Sigmoid colon (tissue), 7 donors: ENCODE results near the gene RNASEH2A. TPM values are rescaled to one million over a fixed set of nuclear protein-coding genes. Genes with fewer than 3 reads are reported as not detected.

Source experiments
- DNase-seq: peaks from one replicate; pipeline ENCODE4 v3.0.0-alpha.2; 2019
- H3K27ac ChIP-seq, 4 donors: fragments of 200-600 bp; sonication (generic); one replicate each; pipeline ENCODE4 v1.5.1; 2016 to 2019; ENCODE audit warnings: mild to moderate bottlenecking in 1 of 4
- H3K27me3 ChIP-seq, 3 donors: fragments of 200-600 bp; sonication (generic); one replicate each; pipeline ENCODE4 v1.5.1; 2019; ENCODE audit warnings: mild to moderate bottlenecking in 1 of 3
- H3K36me3 ChIP-seq, 4 donors: fragments of 200-600 bp; sonication (generic); one replicate each; pipeline ENCODE4 v1.5.1; 2016 to 2019
- H3K4me1 ChIP-seq, 4 donors: fragments of 200-600 bp; sonication (generic); one replicate each; pipeline ENCODE4 v1.5.1; 2017 to 2019
- H3K4me3 ChIP-seq, 4 donors: fragments of 200-600 bp; sonication (generic); one replicate each; pipeline ENCODE4 v1.5.1; 2017 to 2019; ENCODE audit warnings: mild to moderate bottlenecking in 2 of 4, moderate library complexity in 1 of 4
- H3K9me3 ChIP-seq, 4 donors: fragments of 200-600 bp in 3 of 4; sonication (generic) in 3 of 4; one replicate each; pipeline versions ENCODE4 v1.5.1 to v1.6.1; 2013 to 2019
- CTCF ChIP-seq, 4 experiments: fragments of 450-650 bp in 3 of 4; fragments of 200-600 bp in 1 of 4; IDR thresholded peaks; one replicate each; pipeline ENCODE4 v1.5.1; 2016 to 2019; ENCODE audit warnings: antibody characterized with exemption in 4 of 4, mild to moderate bottlenecking in 3 of 4, moderate library complexity in 2 of 4
- EP300 ChIP-seq, 4 donors: sonication (generic); formaldehyde crosslinking; IDR thresholded peaks; one replicate each; pipeline ENCODE4 v1.6.1; 2017; ENCODE audit warnings: antibody characterized with exemption in 4 of 4
- POLR2A ChIP-seq, 2 donors: fragments of 450-650 bp; IDR thresholded peaks; one replicate each; pipeline ENCODE4 v1.6.1; 2016; ENCODE audit warnings: antibody characterized with exemption in 2 of 2, mild to moderate bottlenecking in 2 of 2, moderate library complexity in 2 of 2
- POLR2AphosphoS5 ChIP-seq, 4 donors: sonication (generic); formaldehyde crosslinking; IDR thresholded peaks; one replicate each; pipeline ENCODE4 v1.6.1; 2017; ENCODE audit warnings: antibody characterized with exemption in 4 of 4
- WGBS, 2 donors: extraction: QIAGEN DNeasy Blood & Tissue Kit; methylation state at CpG; one replicate each; pipeline ENCODE4 v1.1.7; 2013; 5-methylcytosine and 5-hydroxymethylcytosine counted together
- intact Hi-C: fragments of 100-400 bp; cut with DNase I; formaldehyde crosslinking; loops from one replicate; pipeline ENCODE4 v1.15.1; 2023
- polyA plus RNA-seq, 3 donors: library from polyadenylated mRNA; stranded (reverse); fragments of 200-250 nt; gene quantifications; one replicate each; pipeline ENCODE4 v1.2.3, GENCODE V29; 2013
- small RNA-seq, 3 donors: library from RNA; depleted of rRNA; stranded (forward); fragments of <200 nt; gene quantifications; one replicate each; pipeline ENCODE3, GENCODE V24; 2016
- total RNA-seq, 4 donors: library from RNA; depleted of rRNA; stranded (reverse); fragments of >200 nt; gene quantifications; one replicate each; pipeline ENCODE4 v1.1.0, GENCODE V29; 2016
- donor health status: healthy with polysubstance abuse.
- donor health status: Bipolar disorder and iron deficiency.
- donor health status: healthy.

The RNASEH2A gene
- total and polyA plus RNA-seq, 7 donors, result 1.9 to 22.1 (median 3.7) TPM

GRCh38 chr19:12847159-12848139 lies 41.1 kb downstream of the RNASEH2A start:
- WGBS, 2 donors, result 10 to 12% methylated on average over 69 of the region's 69 CpGs
- intact Hi-C loops, result loop anchor here (1.0 to 2.0 kb wide), 2 partner anchors 41 to 81 kb away; partner anchors contain the start of gene RNASEH2A

GRCh38 chr19:12856653-12857052 lies 50.3 kb downstream of the RNASEH2A start:
- Histone ChIP-seq H3K36me3 (no peaks in the 10 kb centered on the region), H3K9me3 (no peaks in the 10 kb centered on the region), H3K27ac (no peak overlapping the region), H3K27me3 (no peaks in the 10 kb centered on the region), H3K4me1 (no peaks in the 10 kb centered on the region), H3K4me3 (no peak overlapping the region)
- intact Hi-C loops, result no loop called here
- TF ChIP-seq POLR2A (IDR thresholded peaks at IDR 0.05) (no peak), EP300 (IDR thresholded peaks at IDR 0.05) (no peak), CTCF (IDR thresholded peaks at IDR 0.05) (no peak), POLR2AphosphoS5 (IDR thresholded peaks at IDR 0.05) (no peak)
- no peak for DNase-seq
- 56 to 76% methylated on average over 1 of the region's 1 CpG for WGBS, 2 donors

More at GRCh38 chr19:12847159-12848139, 41.1 kb downstream of the RNASEH2A start:
- peak overlapping the region in 1 of 4 donors; percentile 43 for H3K27ac ChIP-seq
- H3K9me3 ChIP-seq, result no peaks in the 10 kb centered on the region
- DNase-seq, result peak; percentile 92
- peak overlapping the region in 2 of 4 donors; percentile 11 to 32 for H3K4me3 ChIP-seq
- peaks cover 0 to 12% (median 7%) of the 10 kb centered on the region in 4 donors for H3K4me1 ChIP-seq
- TF ChIP-seq POLR2AphosphoS5 (IDR thresholded peaks at IDR 0.05) (peak in 1 of 4 donors; percentile 74), POLR2A (IDR thresholded peaks at IDR 0.05) (no peak), EP300 (IDR thresholded peaks at IDR 0.05) (peak in 1 of 4 donors; percentile 78), CTCF (IDR thresholded peaks at IDR 0.05) (peak; percentile 94 to 99 (median 97))
- H3K36me3 ChIP-seq, result no peaks in the 10 kb centered on the region
- H3K27me3 ChIP-seq, result peaks cover 6 to 35% (median 15%) of the 10 kb centered on the region in 3 donors

DNA sequence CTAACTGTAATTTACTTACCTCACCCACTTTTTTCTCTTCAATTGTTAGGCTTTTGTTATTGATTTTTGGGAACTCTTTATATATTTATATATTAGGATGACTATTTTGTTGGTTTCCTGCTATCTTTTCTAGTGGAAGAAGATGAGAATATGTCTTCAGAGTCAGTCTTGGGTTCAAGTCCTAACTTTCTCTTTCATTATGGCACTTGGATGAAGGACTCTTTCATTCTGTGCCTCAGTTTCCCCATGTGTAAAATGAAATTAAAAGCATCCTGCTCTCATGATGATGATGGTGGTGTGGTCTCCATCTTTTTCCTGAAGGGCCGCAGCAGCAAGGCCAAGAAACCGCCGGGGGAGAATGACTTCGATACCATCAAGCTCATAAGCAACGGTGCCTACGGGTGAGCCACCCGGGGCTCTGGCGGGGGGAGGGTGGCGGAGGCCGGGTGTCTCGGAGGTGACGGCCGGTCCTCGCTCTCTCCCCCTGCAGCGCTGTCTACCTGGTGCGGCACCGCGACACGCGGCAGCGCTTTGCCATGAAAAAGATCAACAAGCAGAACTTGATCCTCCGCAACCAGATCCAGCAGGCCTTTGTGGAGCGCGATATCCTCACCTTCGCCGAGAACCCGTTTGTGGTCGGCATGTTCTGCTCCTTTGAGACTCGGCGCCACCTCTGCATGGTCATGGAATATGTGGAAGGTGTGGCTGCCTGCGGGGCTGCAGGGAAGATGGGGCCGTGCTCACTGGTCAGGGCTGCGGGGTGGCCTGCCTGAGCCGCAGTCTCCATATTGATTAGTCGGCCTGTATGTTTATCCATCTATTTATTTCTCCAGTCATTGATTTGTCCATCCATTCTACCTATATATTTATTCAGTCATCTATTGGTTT lies 51.9 kb downstream of the RNASEH2A start:
- H3K27me3 ChIP-seq, result no peaks in the 10 kb centered on the region
- intact Hi-C loops, result no loop called here
- no peak overlapping the region for H3K27ac ChIP-seq
- 93 to 95% methylated on average over 35 of the region's 35 CpGs for WGBS, 2 donors
- TF ChIP-seq EP300 (IDR thresholded peaks at IDR 0.05) (no peak), POLR2AphosphoS5 (IDR thresholded peaks at IDR 0.05) (no peak), CTCF (IDR thresholded peaks at IDR 0.05) (no peak), POLR2A (IDR thresholded peaks at IDR 0.05) (no peak)
- H3K9me3 ChIP-seq, result no peaks in the 10 kb centered on the region
- DNase-seq, result no peak
- H3K4me1 ChIP-seq, result no peaks in the 10 kb centered on the region
- H3K36me3 ChIP-seq, result no peaks in the 10 kb centered on the region
- H3K4me3 ChIP-seq, result no peak overlapping the region

DNA sequence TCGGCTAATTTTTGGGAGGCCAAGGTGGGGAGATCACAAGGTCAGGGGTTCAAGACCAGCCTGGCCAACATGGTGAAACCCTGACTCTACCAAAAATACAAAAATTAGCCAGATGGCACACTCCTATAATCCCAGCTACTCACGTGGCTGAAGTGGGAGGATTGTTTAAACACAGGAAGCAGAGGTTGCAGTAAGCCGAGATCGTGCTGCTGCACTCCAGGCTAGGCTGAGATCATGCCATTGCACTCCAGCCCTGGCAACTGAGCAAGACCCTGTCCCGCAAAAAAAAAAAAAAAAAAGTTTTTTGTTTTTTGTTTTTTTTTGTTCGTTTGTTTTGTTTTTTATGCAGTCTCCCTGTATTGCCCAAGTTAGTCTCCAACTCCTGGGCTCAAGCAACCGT lies 53.2 kb downstream of the RNASEH2A start:
- WGBS, 2 donors, result 47 to 63% methylated on average over 7 of the region's 7 CpGs
- no peak overlapping the region for H3K27ac ChIP-seq
- TF ChIP-seq EP300 (IDR thresholded peaks at IDR 0.05) (no peak), POLR2A (IDR thresholded peaks at IDR 0.05) (no peak), CTCF (IDR thresholded peaks at IDR 0.05) (no peak), POLR2AphosphoS5 (IDR thresholded peaks at IDR 0.05) (no peak)
- H3K27me3 ChIP-seq, result no peaks in the 10 kb centered on the region
- H3K36me3 ChIP-seq, result no peaks in the 10 kb centered on the region
- no peaks in the 10 kb centered on the region for H3K9me3 ChIP-seq
- no peak overlapping the region for H3K4me3 ChIP-seq
- no peak for DNase-seq
- no peaks in the 10 kb centered on the region for H3K4me1 ChIP-seq
- intact Hi-C loops, result no loop called here

Small RNA genes within 50 kb of the gene (small RNA-seq; reads per million reads assigned to genes)
- 0 reads per million in 3 donors for gene MIR5684
- gene MIR6794, result 0 reads per million in 3 donors

Other genes with a start within 250 kb of the RNASEH2A start
- gene ZNF490, start 195.8 kb upstream of the RNASEH2A start, total RNA-seq, result 1 to 10 TPM; 4.3 to 7.8 (median 5.5) TPM
- 1 to 10 TPM in 2 of 3 donors, not detected in 1; 1.6 to 2.2 TPM for gene ZNF490, start 195.8 kb upstream of the RNASEH2A start, polyA plus RNA-seq
- 10 to 100 TPM; 16.6 to 27.6 (median 22.3) TPM for gene ZNF791, start 195.7 kb upstream of the RNASEH2A start, total RNA-seq
- 1 to 10 TPM; 4.2 to 9.4 (median 5.3) TPM for gene ZNF791, start 195.7 kb upstream of the RNASEH2A start, polyA plus RNA-seq
- gene MAN2B1, start 139.8 kb upstream of the RNASEH2A start, total RNA-seq, result 10 to 100 TPM; 41.1 to 75.6 (median 63.8) TPM
- 10 to 100 TPM; 26.4 to 68.1 (median 31.0) TPM for gene MAN2B1, start 139.8 kb upstream of the RNASEH2A start, polyA plus RNA-seq
- 10 to 100 TPM in 2 of 4 donors, 1 to 10 TPM in 2; 7.8 to 11.7 (median 10.0) TPM for gene WDR83, start 139.8 kb upstream of the RNASEH2A start, total RNA-seq
- 10 to 100 TPM in 2 of 3 donors, 1 to 10 TPM in 1; 8.3 to 13.4 (median 12.6) TPM for gene WDR83, start 139.8 kb upstream of the RNASEH2A start, polyA plus RNA-seq
- gene DHPS, start 124.7 kb upstream of the RNASEH2A start, total RNA-seq, result 100 to 1,000 TPM; 105 to 160 (median 136) TPM
- gene DHPS, start 124.7 kb upstream of the RNASEH2A start, polyA plus RNA-seq, result 10 to 100 TPM; 60.3 to 74.1 (median 73.3) TPM
- not detected for gene GNG14, start 118.6 kb upstream of the RNASEH2A start, total RNA-seq
- not detected for gene GNG14, start 118.6 kb upstream of the RNASEH2A start, polyA plus RNA-seq
- gene FBXW9, start 110.0 kb upstream of the RNASEH2A start, total RNA-seq, result 1 to 10 TPM; 3.6 to 6.4 (median 4.5) TPM
- 10 to 100 TPM in 1 of 3 donors, 1 to 10 TPM in 2; 6.2 to 10.8 (median 7.8) TPM for gene FBXW9, start 110.0 kb upstream of the RNASEH2A start, polyA plus RNA-seq
- 10 to 100 TPM; 54.2 to 92.2 (median 60.5) TPM for gene TNPO2, start 82.7 kb upstream of the RNASEH2A start, total RNA-seq
- gene TNPO2, start 82.7 kb upstream of the RNASEH2A start, polyA plus RNA-seq, result 10 to 100 TPM in 2 of 3 donors, 1 to 10 TPM in 1; 9.5 to 47.2 (median 12.0) TPM
- gene TRIR, start 71.9 kb upstream of the RNASEH2A start, total RNA-seq, result 100 to 1,000 TPM; 443 to 505 (median 475) TPM
- gene TRIR, start 71.9 kb upstream of the RNASEH2A start, polyA plus RNA-seq, result 100 to 1,000 TPM; 261 to 324 (median 321) TPM
- gene GET3, start 69.1 kb upstream of the RNASEH2A start, total RNA-seq, result 10 to 100 TPM; 34.6 to 59.4 (median 44.5) TPM
- 100 to 1,000 TPM in 1 of 3 donors, 10 to 100 TPM in 2; 85.8 to 121 (median 98.5) TPM for gene GET3, start 69.1 kb upstream of the RNASEH2A start, polyA plus RNA-seq
- under 1 TPM in 1 of 4 donors, not detected in 3; 0.36 TPM for gene BEST2, start 54.8 kb upstream of the RNASEH2A start, total RNA-seq
- gene BEST2, start 54.8 kb upstream of the RNASEH2A start, polyA plus RNA-seq, result 10 to 100 TPM; 44.4 to 50.0 (median 45.8) TPM
- gene HOOK2, start 31.0 kb upstream of the RNASEH2A start, total RNA-seq, result 10 to 100 TPM; 10.2 to 37.9 (median 12.7) TPM
- gene HOOK2, start 31.0 kb upstream of the RNASEH2A start, polyA plus RNA-seq, result 10 to 100 TPM; 36.0 to 80.4 (median 42.1) TPM
- gene JUNB, start 15.1 kb upstream of the RNASEH2A start, total RNA-seq, result 1,000 to 10,000 TPM in 1 of 4 donors, 100 to 1,000 TPM in 3; 125 to 1,252 (median 504) TPM
- 100 to 1,000 TPM in 2 of 3 donors, 10 to 100 TPM in 1; 91.6 to 289 (median 249) TPM for gene JUNB, start 15.1 kb upstream of the RNASEH2A start, polyA plus RNA-seq
- 100 to 1,000 TPM; 248 to 312 (median 264) TPM for gene PRDX2, start 4.8 kb upstream of the RNASEH2A start, total RNA-seq
- 100 to 1,000 TPM; 277 to 379 (median 284) TPM for gene PRDX2, start 4.8 kb upstream of the RNASEH2A start, polyA plus RNA-seq
- not detected for gene THSD8, start 4.5 kb upstream of the RNASEH2A start, total RNA-seq
- 1 to 10 TPM in 2 of 3 donors, not detected in 1; 2.5 to 2.8 TPM for gene THSD8, start 4.5 kb upstream of the RNASEH2A start, polyA plus RNA-seq
- 1 to 10 TPM in 1 of 4 donors, under 1 TPM in 1, not detected in 2; 0.82 to 1.8 TPM for gene RTBDN, start 28.0 kb downstream of the RNASEH2A start, total RNA-seq
- gene RTBDN, start 28.0 kb downstream of the RNASEH2A start, polyA plus RNA-seq, result under 1 TPM in 1 of 3 donors, not detected in 2; 0.83 TPM
- 1 to 10 TPM in 1 of 4 donors, under 1 TPM in 3; 0.49 to 3.3 (median 0.76) TPM for gene MAST1, start 31.9 kb downstream of the RNASEH2A start, total RNA-seq
- gene MAST1, start 31.9 kb downstream of the RNASEH2A start, polyA plus RNA-seq, result 1 to 10 TPM; 1.2 to 2.6 (median 1.8) TPM
- gene DNASE2, start 74.9 kb downstream of the RNASEH2A start, total RNA-seq, result 10 to 100 TPM; 28.6 to 45.1 (median 32.1) TPM
- gene DNASE2, start 74.9 kb downstream of the RNASEH2A start, polyA plus RNA-seq, result 10 to 100 TPM; 11.4 to 45.4 (median 24.5) TPM
- gene KLF1, start 80.6 kb downstream of the RNASEH2A start, total RNA-seq, result not detected
- under 1 TPM in 1 of 3 donors, not detected in 2; 0.10 TPM for gene KLF1, start 80.6 kb downstream of the RNASEH2A start, polyA plus RNA-seq
- 10 to 100 TPM; 24.7 to 85.0 (median 34.8) TPM for gene GCDH, start 84.6 kb downstream of the RNASEH2A start, total RNA-seq
- gene GCDH, start 84.6 kb downstream of the RNASEH2A start, polyA plus RNA-seq, result 10 to 100 TPM; 10.8 to 40.0 (median 21.3) TPM
- not detected for gene SYCE2, start 112.7 kb downstream of the RNASEH2A start, total RNA-seq
- under 1 TPM in 1 of 3 donors, not detected in 2; 0.17 TPM for gene SYCE2, start 112.7 kb downstream of the RNASEH2A start, polyA plus RNA-seq
- 10 to 100 TPM; 21.4 to 33.3 (median 31.7) TPM for gene FARSA, start 127.1 kb downstream of the RNASEH2A start, total RNA-seq
- gene FARSA, start 127.1 kb downstream of the RNASEH2A start, polyA plus RNA-seq, result 10 to 100 TPM; 27.0 to 86.8 (median 29.1) TPM
- 100 to 1,000 TPM; 147 to 260 (median 208) TPM for gene CALR, start 132.0 kb downstream of the RNASEH2A start, total RNA-seq
- 100 to 1,000 TPM in 2 of 3 donors, 10 to 100 TPM in 1; 70.3 to 717 (median 168) TPM for gene CALR, start 132.0 kb downstream of the RNASEH2A start, polyA plus RNA-seq
- gene RAD23A, start 139.3 kb downstream of the RNASEH2A start, total RNA-seq, result 100 to 1,000 TPM in 3 of 4 donors, 10 to 100 TPM in 1; 98.8 to 133 (median 117) TPM
- gene RAD23A, start 139.3 kb downstream of the RNASEH2A start, polyA plus RNA-seq, result 10 to 100 TPM; 58.7 to 99.3 (median 70.9) TPM
- 10 to 100 TPM; 36.0 to 65.8 (median 53.5) TPM for gene GADD45GIP1, start 150.6 kb downstream of the RNASEH2A start, total RNA-seq
- gene GADD45GIP1, start 150.6 kb downstream of the RNASEH2A start, polyA plus RNA-seq, result 10 to 100 TPM; 23.6 to 32.1 (median 28.2) TPM
- 1 to 10 TPM; 1.2 to 2.0 (median 1.7) TPM for gene DAND5, start 163.0 kb downstream of the RNASEH2A start, total RNA-seq
- gene DAND5, start 163.0 kb downstream of the RNASEH2A start, polyA plus RNA-seq, result under 1 TPM in 1 of 3 donors, not detected in 2; 0.13 TPM
- gene NFIX, start 188.9 kb downstream of the RNASEH2A start, total RNA-seq, result 100 to 1,000 TPM in 1 of 4 donors, 10 to 100 TPM in 3; 44.1 to 104 (median 58.5) TPM
- 10 to 100 TPM; 10.6 to 28.2 (median 22.2) TPM for gene NFIX, start 188.9 kb downstream of the RNASEH2A start, polyA plus RNA-seq